Measurements from ENCODE around the gene TRIM69. TPM values are rescaled to one million over a fixed set of nuclear protein-coding genes. Genes with fewer than 3 reads are reported as not detected.

The TRIM69 gene
- total RNA-seq, 1 donor from 2014 or later = 46.4 TPM

DNA sequence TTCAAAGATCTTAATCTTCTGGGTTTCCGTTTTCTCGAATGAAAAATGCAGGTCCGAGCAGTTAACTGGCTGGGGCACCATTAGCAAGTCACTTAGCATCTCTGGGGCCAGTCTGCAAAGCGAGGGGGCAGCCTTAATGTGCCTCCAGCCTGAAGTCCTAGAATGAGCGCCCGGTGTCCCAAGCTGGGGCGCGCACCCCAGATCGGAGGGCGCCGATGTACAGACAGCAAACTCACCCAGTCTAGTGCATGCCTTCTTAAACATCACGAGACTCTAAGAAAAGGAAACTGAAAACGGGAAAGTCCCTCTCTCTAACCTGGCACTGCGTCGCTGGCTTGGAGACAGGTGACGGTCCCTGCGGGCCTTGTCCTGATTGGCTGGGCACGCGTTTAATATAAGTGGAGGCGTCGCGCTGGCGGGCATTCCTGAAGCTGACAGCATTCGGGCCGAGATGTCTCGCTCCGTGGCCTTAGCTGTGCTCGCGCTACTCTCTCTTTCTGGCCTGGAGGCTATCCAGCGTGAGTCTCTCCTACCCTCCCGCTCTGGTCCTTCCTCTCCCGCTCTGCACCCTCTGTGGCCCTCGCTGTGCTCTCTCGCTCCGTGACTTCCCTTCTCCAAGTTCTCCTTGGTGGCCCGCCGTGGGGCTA is 25.1 kb upstream of the TRIM69 start, which contains the start of the genes B2M and PATL2:
Gene B2M (plus strand): TSS at position 422 of the 647 bp plus-strand sequence. CDS start 30 bp downstream, at position 452.
Gene PATL2 (minus strand): TSS at position 228 of the 647 bp plus-strand sequence. CDS start 34,833 bp downstream, outside the sequence.
- peaks cover 49% of the 10 kb centered on the region for H3K36me3 Mint-ChIP-seq (ENCODE audit: low read depth)
- peak within 1 kb of the TSS; percentile 99 for H3K4me3 Mint-ChIP-seq
- intact Hi-C loops (cut with micrococcal nuclease) = loop anchor here (1.0 to 5.0 kb wide), 6 partner anchors 8 to 174 kb away; partner anchors contain the start of genes EIF3J and SPG11
- H3K27me3 Mint-ChIP-seq (ENCODE audit: insufficient read depth) = no peaks in the 10 kb centered on the region
- peaks cover 46% of the 10 kb centered on the region for H3K4me1 Mint-ChIP-seq (ENCODE audit: low read depth)
- H3K27ac Mint-ChIP-seq = peak within 1 kb of the TSS; percentile 99
- DNase-seq (ENCODE audit: low spot score) = peak; percentile 95
- H3K9me3 Mint-ChIP-seq = no peaks in the 10 kb centered on the region

DNA sequence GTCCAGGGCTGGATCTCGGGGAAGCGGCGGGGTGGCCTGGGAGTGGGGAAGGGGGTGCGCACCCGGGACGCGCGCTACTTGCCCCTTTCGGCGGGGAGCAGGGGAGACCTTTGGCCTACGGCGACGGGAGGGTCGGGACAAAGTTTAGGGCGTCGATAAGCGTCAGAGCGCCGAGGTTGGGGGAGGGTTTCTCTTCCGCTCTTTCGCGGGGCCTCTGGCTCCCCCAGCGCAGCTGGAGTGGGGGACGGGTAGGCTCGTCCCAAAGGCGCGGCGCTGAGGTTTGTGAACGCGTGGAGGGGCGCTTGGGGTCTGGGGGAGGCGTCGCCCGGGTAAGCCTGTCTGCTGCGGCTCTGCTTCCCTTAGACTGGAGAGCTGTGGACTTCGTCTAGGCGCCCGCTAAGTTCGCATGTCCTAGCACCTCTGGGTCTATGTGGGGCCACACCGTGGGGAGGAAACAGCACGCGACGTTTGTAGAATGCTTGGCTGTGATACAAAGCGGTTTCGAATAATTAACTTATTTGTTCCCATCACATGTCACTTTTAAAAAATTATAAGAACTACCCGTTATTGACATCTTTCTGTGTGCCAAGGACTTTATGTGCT is 24.5 kb upstream of the TRIM69 start:
- H3K36me3 Mint-ChIP-seq (ENCODE audit: low read depth) = peaks cover 54% of the 10 kb centered on the region
- H3K4me1 Mint-ChIP-seq (ENCODE audit: low read depth) = peaks cover 52% of the 10 kb centered on the region

DNA sequence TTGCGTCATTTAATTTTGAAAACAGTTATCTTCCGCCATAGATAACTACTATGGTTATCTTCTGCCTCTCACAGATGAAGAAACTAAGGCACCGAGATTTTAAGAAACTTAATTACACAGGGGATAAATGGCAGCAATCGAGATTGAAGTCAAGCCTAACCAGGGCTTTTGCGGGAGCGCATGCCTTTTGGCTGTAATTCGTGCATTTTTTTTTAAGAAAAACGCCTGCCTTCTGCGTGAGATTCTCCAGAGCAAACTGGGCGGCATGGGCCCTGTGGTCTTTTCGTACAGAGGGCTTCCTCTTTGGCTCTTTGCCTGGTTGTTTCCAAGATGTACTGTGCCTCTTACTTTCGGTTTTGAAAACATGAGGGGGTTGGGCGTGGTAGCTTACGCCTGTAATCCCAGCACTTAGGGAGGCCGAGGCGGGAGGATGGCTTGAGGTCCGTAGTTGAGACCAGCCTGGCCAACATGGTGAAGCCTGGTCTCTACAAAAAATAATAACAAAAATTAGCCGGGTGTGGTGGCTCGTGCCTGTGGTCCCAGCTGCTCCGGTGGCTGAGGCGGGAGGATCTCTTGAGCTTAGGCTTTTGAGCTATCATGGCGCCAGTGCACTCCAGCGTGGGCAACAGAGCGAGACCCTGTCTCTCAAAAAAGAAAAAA is 23.9 kb upstream of the TRIM69 start:
- Mint-ChIP-seq H3K36me3 (ENCODE audit: low read depth) (peaks cover 60% of the 10 kb centered on the region), H3K4me1 (ENCODE audit: low read depth) (peaks cover 58% of the 10 kb centered on the region), H3K27ac (peak overlapping the region; percentile 99), H3K27me3 (ENCODE audit: insufficient read depth) (no peaks in the 10 kb centered on the region), H3K9me3 (no peaks in the 10 kb centered on the region), H3K4me3 (peak overlapping the region; percentile 99)
- intact Hi-C loops (cut with micrococcal nuclease) = loop anchor here (5.0 kb wide), 1 partner anchor 175 kb away; the partner anchor contains the start of gene EIF3J
- peak; percentile 67 for DNase-seq (ENCODE audit: low spot score)

More for the DNA sequence above, 24.5 kb upstream of the TRIM69 start:
- intact Hi-C loops (cut with micrococcal nuclease) = loop anchor here (1.0 to 5.0 kb wide), 6 partner anchors 7 to 175 kb away; partner anchors contain the start of genes EIF3J and SPG11
- no peaks in the 10 kb centered on the region for H3K9me3 Mint-ChIP-seq
- peak overlapping the region; percentile 99 for H3K4me3 Mint-ChIP-seq
- no peaks in the 10 kb centered on the region for H3K27me3 Mint-ChIP-seq (ENCODE audit: insufficient read depth)
- DNase-seq (ENCODE audit: low spot score) = no peak
- H3K27ac Mint-ChIP-seq = peak overlapping the region; percentile 99

DNA sequence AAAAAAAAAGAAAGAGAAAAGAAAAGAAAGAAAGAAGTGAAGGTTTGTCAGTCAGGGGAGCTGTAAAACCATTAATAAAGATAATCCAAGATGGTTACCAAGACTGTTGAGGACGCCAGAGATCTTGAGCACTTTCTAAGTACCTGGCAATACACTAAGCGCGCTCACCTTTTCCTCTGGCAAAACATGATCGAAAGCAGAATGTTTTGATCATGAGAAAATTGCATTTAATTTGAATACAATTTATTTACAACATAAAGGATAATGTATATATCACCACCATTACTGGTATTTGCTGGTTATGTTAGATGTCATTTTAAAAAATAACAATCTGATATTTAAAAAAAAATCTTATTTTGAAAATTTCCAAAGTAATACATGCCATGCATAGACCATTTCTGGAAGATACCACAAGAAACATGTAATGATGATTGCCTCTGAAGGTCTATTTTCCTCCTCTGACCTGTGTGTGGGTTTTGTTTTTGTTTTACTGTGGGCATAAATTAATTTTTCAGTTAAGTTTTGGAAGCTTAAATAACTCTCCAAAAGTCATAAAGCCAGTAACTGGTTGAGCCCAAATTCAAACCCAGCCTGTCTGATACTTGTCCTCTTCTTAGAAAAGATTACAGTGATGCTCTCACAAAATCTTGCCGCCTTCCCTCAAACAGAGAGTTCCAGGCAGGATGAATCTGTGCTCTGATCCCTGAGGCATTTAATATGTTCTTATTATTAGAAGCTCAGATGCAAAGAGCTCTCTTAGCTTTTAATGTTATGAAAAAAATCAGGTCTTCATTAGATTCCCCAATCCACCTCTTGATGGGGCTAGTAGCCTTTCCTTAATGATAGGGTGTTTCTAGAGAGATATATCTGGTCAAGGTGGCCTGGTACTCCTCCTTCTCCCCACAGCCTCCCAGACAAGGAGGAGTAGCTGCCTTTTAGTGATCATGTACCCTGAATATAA is 23.0 kb upstream of the TRIM69 start:
- Mint-ChIP-seq H3K9me3 (no peaks in the 10 kb centered on the region), H3K27me3 (ENCODE audit: insufficient read depth) (no peaks in the 10 kb centered on the region), H3K36me3 (ENCODE audit: low read depth) (peaks cover 66% of the 10 kb centered on the region), H3K4me1 (ENCODE audit: low read depth) (peaks cover 66% of the 10 kb centered on the region), H3K27ac (peak overlapping the region; percentile 99), H3K4me3 (peak overlapping the region; percentile 99)
- no peak for DNase-seq (ENCODE audit: low spot score)
- intact Hi-C loops (cut with micrococcal nuclease) = loop anchor here (5.0 kb wide), 1 partner anchor 176 kb away; the partner anchor contains the start of gene EIF3J

DNA sequence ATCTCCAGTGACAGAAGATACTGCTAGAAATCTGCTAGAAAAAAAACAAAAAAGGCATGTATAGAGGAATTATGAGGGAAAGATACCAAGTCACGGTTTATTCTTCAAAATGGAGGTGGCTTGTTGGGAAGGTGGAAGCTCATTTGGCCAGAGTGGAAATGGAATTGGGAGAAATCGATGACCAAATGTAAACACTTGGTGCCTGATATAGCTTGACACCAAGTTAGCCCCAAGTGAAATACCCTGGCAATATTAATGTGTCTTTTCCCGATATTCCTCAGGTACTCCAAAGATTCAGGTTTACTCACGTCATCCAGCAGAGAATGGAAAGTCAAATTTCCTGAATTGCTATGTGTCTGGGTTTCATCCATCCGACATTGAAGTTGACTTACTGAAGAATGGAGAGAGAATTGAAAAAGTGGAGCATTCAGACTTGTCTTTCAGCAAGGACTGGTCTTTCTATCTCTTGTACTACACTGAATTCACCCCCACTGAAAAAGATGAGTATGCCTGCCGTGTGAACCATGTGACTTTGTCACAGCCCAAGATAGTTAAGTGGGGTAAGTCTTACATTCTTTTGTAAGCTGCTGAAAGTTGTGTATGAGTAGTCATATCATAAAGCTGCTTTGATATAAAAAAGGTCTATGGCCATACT is 21.1 kb upstream of the TRIM69 start:
- intact Hi-C loops (cut with micrococcal nuclease) = no loop called here
- Mint-ChIP-seq H3K4me1 (ENCODE audit: low read depth) (peaks cover 66% of the 10 kb centered on the region), H3K36me3 (ENCODE audit: low read depth) (peaks cover 72% of the 10 kb centered on the region), H3K9me3 (no peaks in the 10 kb centered on the region), H3K27ac (peak overlapping the region; percentile 90), H3K27me3 (ENCODE audit: insufficient read depth) (no peaks in the 10 kb centered on the region), H3K4me3 (peak overlapping the region; percentile 99)
- DNase-seq (ENCODE audit: low spot score) = no peak

DNA sequence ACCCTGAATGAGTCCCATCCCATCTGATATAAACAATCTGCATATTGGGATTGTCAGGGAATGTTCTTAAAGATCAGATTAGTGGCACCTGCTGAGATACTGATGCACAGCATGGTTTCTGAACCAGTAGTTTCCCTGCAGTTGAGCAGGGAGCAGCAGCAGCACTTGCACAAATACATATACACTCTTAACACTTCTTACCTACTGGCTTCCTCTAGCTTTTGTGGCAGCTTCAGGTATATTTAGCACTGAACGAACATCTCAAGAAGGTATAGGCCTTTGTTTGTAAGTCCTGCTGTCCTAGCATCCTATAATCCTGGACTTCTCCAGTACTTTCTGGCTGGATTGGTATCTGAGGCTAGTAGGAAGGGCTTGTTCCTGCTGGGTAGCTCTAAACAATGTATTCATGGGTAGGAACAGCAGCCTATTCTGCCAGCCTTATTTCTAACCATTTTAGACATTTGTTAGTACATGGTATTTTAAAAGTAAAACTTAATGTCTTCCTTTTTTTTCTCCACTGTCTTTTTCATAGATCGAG is 20.5 kb upstream of the TRIM69 start:
- Mint-ChIP-seq H3K4me3 (peak overlapping the region; percentile 99), H3K36me3 (ENCODE audit: low read depth) (peaks cover 74% of the 10 kb centered on the region), H3K27ac (peak overlapping the region; percentile 90), H3K27me3 (ENCODE audit: insufficient read depth) (no peaks in the 10 kb centered on the region), H3K9me3 (no peaks in the 10 kb centered on the region), H3K4me1 (ENCODE audit: low read depth) (peaks cover 68% of the 10 kb centered on the region)
- DNase-seq (ENCODE audit: low spot score) = no peak
- intact Hi-C loops (cut with micrococcal nuclease) = no loop called here

DNA sequence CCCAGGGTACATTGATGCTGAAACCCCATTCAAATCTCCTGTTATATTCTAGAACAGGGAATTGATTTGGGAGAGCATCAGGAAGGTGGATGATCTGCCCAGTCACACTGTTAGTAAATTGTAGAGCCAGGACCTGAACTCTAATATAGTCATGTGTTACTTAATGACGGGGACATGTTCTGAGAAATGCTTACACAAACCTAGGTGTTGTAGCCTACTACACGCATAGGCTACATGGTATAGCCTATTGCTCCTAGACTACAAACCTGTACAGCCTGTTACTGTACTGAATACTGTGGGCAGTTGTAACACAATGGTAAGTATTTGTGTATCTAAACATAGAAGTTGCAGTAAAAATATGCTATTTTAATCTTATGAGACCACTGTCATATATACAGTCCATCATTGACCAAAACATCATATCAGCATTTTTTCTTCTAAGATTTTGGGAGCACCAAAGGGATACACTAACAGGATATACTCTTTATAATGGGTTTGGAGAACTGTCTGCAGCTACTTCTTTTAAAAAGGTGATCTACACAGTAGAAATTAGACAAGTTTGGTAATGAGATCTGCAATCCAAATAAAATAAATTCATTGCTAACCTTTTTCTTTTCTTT is 19.2 kb upstream of the TRIM69 start:
- DNase-seq (ENCODE audit: low spot score) = no peak
- Mint-ChIP-seq H3K9me3 (no peaks in the 10 kb centered on the region), H3K27me3 (ENCODE audit: insufficient read depth) (no peaks in the 10 kb centered on the region), H3K4me1 (ENCODE audit: low read depth) (peaks cover 80% of the 10 kb centered on the region), H3K36me3 (ENCODE audit: low read depth) (peaks cover 71% of the 10 kb centered on the region), H3K27ac (peak overlapping the region; percentile 98), H3K4me3 (peak overlapping the region; percentile 99)
- intact Hi-C loops (cut with micrococcal nuclease) = no loop called here

DNA sequence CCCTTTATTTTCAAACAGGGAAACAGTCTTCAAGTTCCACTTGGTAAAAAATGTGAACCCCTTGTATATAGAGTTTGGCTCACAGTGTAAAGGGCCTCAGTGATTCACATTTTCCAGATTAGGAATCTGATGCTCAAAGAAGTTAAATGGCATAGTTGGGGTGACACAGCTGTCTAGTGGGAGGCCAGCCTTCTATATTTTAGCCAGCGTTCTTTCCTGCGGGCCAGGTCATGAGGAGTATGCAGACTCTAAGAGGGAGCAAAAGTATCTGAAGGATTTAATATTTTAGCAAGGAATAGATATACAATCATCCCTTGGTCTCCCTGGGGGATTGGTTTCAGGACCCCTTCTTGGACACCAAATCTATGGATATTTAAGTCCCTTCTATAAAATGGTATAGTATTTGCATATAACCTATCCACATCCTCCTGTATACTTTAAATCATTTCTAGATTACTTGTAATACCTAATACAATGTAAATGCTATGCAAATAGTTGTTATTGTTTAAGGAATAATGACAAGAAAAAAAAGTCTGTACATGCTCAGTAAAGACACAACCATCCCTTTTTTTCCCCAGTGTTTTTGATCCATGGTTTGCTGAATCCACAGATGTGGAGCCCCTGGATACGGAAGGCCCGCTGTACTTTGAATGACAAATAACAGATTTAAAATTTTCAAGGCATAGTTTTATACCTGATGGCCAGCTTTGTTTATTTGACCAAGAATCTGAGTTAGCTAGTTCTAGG is 18.0 kb upstream of the TRIM69 start:
- intact Hi-C loops (cut with micrococcal nuclease) = no loop called here
- peaks cover 60% of the 10 kb centered on the region for H3K36me3 Mint-ChIP-seq (ENCODE audit: low read depth)

DNA sequence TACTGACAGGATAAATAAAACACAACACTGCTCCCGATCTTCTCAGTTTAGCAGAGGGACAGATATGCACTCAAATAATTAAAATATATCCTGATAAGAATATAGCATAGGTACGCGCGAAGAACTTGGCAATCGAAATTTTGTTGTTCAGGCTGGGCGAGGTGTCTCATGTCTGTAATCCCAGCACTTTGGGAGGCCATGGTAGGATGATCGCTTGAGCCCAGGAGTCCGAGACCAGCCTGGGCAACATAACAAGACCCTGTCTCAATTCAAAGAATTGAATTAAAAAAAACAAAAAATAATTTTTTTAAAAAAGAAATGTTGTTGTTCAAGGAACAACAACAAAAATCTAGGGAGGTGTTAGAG is 17.4 kb upstream of the TRIM69 start:
- intact Hi-C loops (cut with micrococcal nuclease) = loop anchor here (1.0 kb wide), 2 partner anchors 8 to 9 kb away; partner anchors contain the start of genes B2M and PATL2
- peak overlapping the region; percentile 67 for H3K4me3 Mint-ChIP-seq
- H3K36me3 Mint-ChIP-seq (ENCODE audit: low read depth) = peaks cover 55% of the 10 kb centered on the region
- H3K9me3 Mint-ChIP-seq = no peaks in the 10 kb centered on the region
- peak overlapping the region; percentile 98 for H3K27ac Mint-ChIP-seq
- H3K27me3 Mint-ChIP-seq (ENCODE audit: insufficient read depth) = no peaks in the 10 kb centered on the region
- peaks cover 89% of the 10 kb centered on the region for H3K4me1 Mint-ChIP-seq (ENCODE audit: low read depth)
- no peak for DNase-seq (ENCODE audit: low spot score)

More for the DNA sequence above, 18.0 kb upstream of the TRIM69 start:
- Mint-ChIP-seq H3K27ac (peak overlapping the region; percentile 98), H3K9me3 (no peaks in the 10 kb centered on the region), H3K4me3 (peak overlapping the region; percentile 99), H3K4me1 (ENCODE audit: low read depth) (peaks cover 85% of the 10 kb centered on the region), H3K27me3 (ENCODE audit: insufficient read depth) (no peaks in the 10 kb centered on the region)
- DNase-seq (ENCODE audit: low spot score) = no peak

DNA sequence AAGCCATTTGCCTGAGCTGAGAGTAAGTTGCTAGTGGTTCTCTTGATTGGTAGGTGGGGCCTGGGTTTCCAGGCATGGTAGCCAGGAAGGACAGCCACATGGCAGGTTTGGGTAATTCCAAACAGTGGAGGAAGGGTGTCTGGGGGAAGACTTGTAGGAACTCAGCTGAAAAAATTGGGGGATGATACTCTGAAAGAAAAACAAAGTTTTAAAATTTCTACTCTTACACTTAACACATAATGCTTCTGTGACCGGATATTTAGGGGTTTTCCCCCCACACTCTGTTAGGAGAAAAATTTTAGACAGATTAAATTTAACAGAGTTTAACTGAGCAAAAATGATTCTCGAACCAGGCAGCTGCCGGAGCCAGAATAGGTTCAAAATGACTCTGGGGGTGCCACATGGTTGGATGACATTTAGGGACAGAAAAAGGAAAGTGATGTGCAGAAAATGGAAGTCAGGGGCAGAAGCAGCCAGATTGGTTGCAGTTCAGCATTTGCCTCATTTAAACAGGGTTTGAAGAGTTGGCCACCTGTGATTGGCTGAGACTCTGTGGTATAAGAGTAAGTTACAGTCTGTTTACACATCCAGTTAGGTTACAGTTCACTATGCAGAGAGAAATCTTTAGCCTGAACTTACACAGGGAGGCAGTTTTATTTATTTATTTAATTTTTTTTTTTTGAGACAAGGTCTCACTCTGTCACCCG is 16.9 kb upstream of the TRIM69 start:
- intact Hi-C loops (cut with micrococcal nuclease) = loop anchor here (1.0 kb wide), 2 partner anchors 8 to 9 kb away; partner anchors contain the start of genes B2M and PATL2
- peak; percentile 57 for DNase-seq (ENCODE audit: low spot score)
- Mint-ChIP-seq H3K36me3 (ENCODE audit: low read depth) (peaks cover 53% of the 10 kb centered on the region), H3K4me1 (ENCODE audit: low read depth) (peaks cover 91% of the 10 kb centered on the region), H3K27ac (peak overlapping the region; percentile 98), H3K4me3 (peak overlapping the region; percentile 67), H3K9me3 (no peaks in the 10 kb centered on the region), H3K27me3 (ENCODE audit: insufficient read depth) (no peaks in the 10 kb centered on the region)
